Neural cell (in vitro differentiated cells): ENCODE results near the gene C10orf105. TPM values are rescaled to one million over a fixed set of nuclear protein-coding genes. Genes with fewer than 3 reads are reported as not detected.

Source experiments
- H2AFZ ChIP-seq: fragments of 200-600, 300-800 bp; sonication (generic), shearing (Covaris generic); 2 replicates; pipeline ENCODE4 v1.6.0; 2014; ENCODE audit warnings: low read depth, mild to moderate bottlenecking, antibody characterized with exemption, low read length, moderate library complexity
- H3F3A ChIP-seq: fragments of 200-600 bp; shearing (Covaris generic); 2 replicates; pipeline ENCODE4 v1.6.1; 2016; ENCODE audit warnings: mild to moderate bottlenecking, moderate library complexity, mixed read lengths, antibody characterized with exemption, low read length; ENCODE audit not compliant: insufficient read depth, poor library complexity, severe bottlenecking
- H3K27ac ChIP-seq: fragments of 200-600, 300-800 bp; sonication (generic), shearing (Covaris generic); 2 replicates; pipeline ENCODE4 v1.5.1; 2014; ENCODE audit warnings: mild to moderate bottlenecking, low read length, moderate library complexity
- H3K27me3 ChIP-seq: fragments of 300-800, 200-600 bp; sonication (generic), shearing (Covaris generic); 2 replicates; pipeline ENCODE4 v1.6.0; 2014; ENCODE audit warnings: mild to moderate bottlenecking, low read depth, low read length, moderate library complexity; ENCODE audit not compliant: insufficient read depth
- H3K36me3 ChIP-seq: fragments of 300-800, 200-600 bp; sonication (generic), shearing (Covaris generic); 2 replicates; pipeline ENCODE4 v1.5.1; 2014; ENCODE audit warnings: mild to moderate bottlenecking, antibody characterized with exemption, low read length, moderate library complexity; ENCODE audit not compliant: insufficient read depth
- H3K4me2 ChIP-seq: fragments of 300-800, 200-600 bp; sonication (generic), shearing (Covaris generic); 2 replicates; pipeline ENCODE4 v1.6.0; 2014; ENCODE audit warnings: mild to moderate bottlenecking, low read length
- H3K4me3 ChIP-seq: fragments of 300-800, 200-600 bp; sonication (generic), shearing (Covaris generic); 2 replicates; pipeline ENCODE4 v1.5.1; 2014; ENCODE audit warnings: mild to moderate bottlenecking, low read length, moderate library complexity
- H3K79me2 ChIP-seq: fragments of 200-600 bp; shearing (Covaris generic); replicated peaks from 2 replicates; pipeline ENCODE4 v1.6.0; 2014; ENCODE audit warnings: mild to moderate bottlenecking, low read length, moderate library complexity; ENCODE audit not compliant: insufficient read depth
- H3K9ac ChIP-seq: fragments of 300-800, 200-600 bp; sonication (generic), shearing (Covaris generic); 2 replicates; pipeline ENCODE4 v1.6.1; 2016; ENCODE audit warnings: mild to moderate bottlenecking, low read length, mixed read lengths
- H3K9me2 ChIP-seq: fragments of 200-600 bp; shearing (Covaris generic); 2 replicates; pipeline ENCODE4 v1.6.1; 2016; ENCODE audit warnings: mild to moderate bottlenecking, low read length, mixed read lengths; ENCODE audit not compliant: insufficient read depth
- H3K9me3 ChIP-seq: fragments of 200-600, 300-800 bp; sonication (generic), shearing (Covaris generic); 2 replicates; pipeline ENCODE4 v1.6.1; 2016; ENCODE audit warnings: mild to moderate bottlenecking, mixed run types, low read length, moderate library complexity, mixed read lengths
- H4K20me1 ChIP-seq: fragments of 200-600 bp; shearing (Covaris generic); 2 replicates; pipeline ENCODE4 v1.6.1; 2016; ENCODE audit warnings: mild to moderate bottlenecking, mixed run types; ENCODE audit not compliant: insufficient read depth
- CTCF ChIP-seq: fragments of 450-650 bp; IDR thresholded peaks from 2 replicates; pipeline ENCODE4 v1.5.1; 2014; ENCODE audit warnings: antibody characterized with exemption, mild to moderate bottlenecking, moderate library complexity; ENCODE audit not compliant: poor library complexity, severe bottlenecking
- EP300 ChIP-seq: fragments of 450-650 bp; conservative IDR thresholded peaks from 2 replicates; pipeline ENCODE4 v1.6.1; 2014; ENCODE audit warnings: antibody characterized with exemption, mild to moderate bottlenecking, moderate library complexity; ENCODE audit not compliant: poor library complexity, severe bottlenecking
- MXI1 ChIP-seq: fragments of 450-650 bp; conservative IDR thresholded peaks from 2 replicates; pipeline ENCODE4 v1.6.1; 2014; ENCODE audit warnings: antibody characterized with exemption, mild to moderate bottlenecking; ENCODE audit not compliant: poor library complexity, severe bottlenecking
- POLR2AphosphoS5 ChIP-seq: IDR thresholded peaks from 2 replicates; pipeline ENCODE4 v1.6.1; 2012
- RAD21 ChIP-seq: fragments of 450-650 bp; conservative IDR thresholded peaks from 2 replicates; pipeline ENCODE4 v1.6.1; 2014; ENCODE audit warnings: antibody characterized with exemption, mild to moderate bottlenecking, moderate library complexity
- REST ChIP-seq: IDR thresholded peaks from 2 replicates; pipeline ENCODE4 v1.6.1; 2012; ENCODE audit warnings: borderline replicate concordance
- SMC3 ChIP-seq: fragments of 450-650 bp; conservative IDR thresholded peaks from 2 replicates; pipeline ENCODE4 v1.6.1; 2014; ENCODE audit warnings: antibody characterized with exemption, mild to moderate bottlenecking, moderate library complexity; ENCODE audit not compliant: poor library complexity
- TAF1 ChIP-seq: IDR thresholded peaks from 2 replicates; pipeline ENCODE4 v1.6.1; 2012; ENCODE audit warnings: low read depth
- polyA plus RNA-seq: library from polyadenylated mRNA; depleted of rRNA; stranded (reverse); fragments of >200 nt; gene quantifications from 2 replicates; pipeline ENCODE4 v1.2.3, GENCODE V29; 2014

Gene C10orf105
- polyA plus RNA-seq, 1 donor from 2014 or later: 0.11 TPM

- no peaks in the 10 kb centered on the region for H4K20me1 ChIP-seq
- no peaks in the 10 kb centered on the region for H3K9me2 ChIP-seq
- no peaks in the 10 kb centered on the region for H3K9me3 ChIP-seq
- H3K9ac ChIP-seq: no peak overlapping the region
- H3F3A ChIP-seq: no peaks in the 10 kb centered on the region
- no peak for TF ChIP-seq REST
- TF ChIP-seq POLR2AphosphoS5: no peak
- no peak for TF ChIP-seq TAF1
- no peak for TF ChIP-seq EP300
- no peak for TF ChIP-seq MXI1
- no peak for TF ChIP-seq RAD21
- H2AFZ ChIP-seq: no peak overlapping the region
- no peak overlapping the region for H3K27ac ChIP-seq
- no peaks in the 10 kb centered on the region for H3K79me2 ChIP-seq
- H3K4me2 ChIP-seq: no peak overlapping the region
- H3K27me3 ChIP-seq: no peaks in the 10 kb centered on the region
- H3K36me3 ChIP-seq: no peaks in the 10 kb centered on the region
- no peak overlapping the region for H3K4me3 ChIP-seq
Observed at GRCh38 chr10:71708897-71709882, 10.4 kb downstream of the C10orf105 start.

- Histone ChIP-seq H3F3A (no peaks in the 10 kb centered on the region), H3K36me3 (no peaks in the 10 kb centered on the region), H3K9me3 (no peaks in the 10 kb centered on the region), H4K20me1 (no peaks in the 10 kb centered on the region), H3K4me2 (no peak overlapping the region), H3K27me3 (no peaks in the 10 kb centered on the region), H2AFZ (no peak overlapping the region), H3K9ac (no peak overlapping the region), H3K9me2 (no peaks in the 10 kb centered on the region), H3K27ac (no peak overlapping the region), H3K4me3 (no peak overlapping the region), H3K79me2 (no peaks in the 10 kb centered on the region)
- TF ChIP-seq REST (no peak), CTCF (peak; percentile 97), POLR2AphosphoS5 (no peak), RAD21 (peak; percentile 99), EP300 (no peak), SMC3 (peak; percentile 99)
Observed at GRCh38 chr10:71708301-71708703, 11.3 kb downstream of the C10orf105 start.
